ENCODE results near the gene BRME1. TPM values are rescaled to one million over a fixed set of nuclear protein-coding genes. Genes with fewer than 3 reads are reported as not detected.

BRME1 gene
- total and polyA plus RNA-seq, 2 experiments from 2014 or later: 2.2 to 3.2 TPM

- peaks cover 5% of the 10 kb centered on the region for H3K79me2 ChIP-seq
- H4K20me1 ChIP-seq (ENCODE audit: insufficient read depth, poor library complexity, severe bottlenecking): no peaks in the 10 kb centered on the region
- no peaks in the 10 kb centered on the region for H3K27me3 ChIP-seq
- H3K4me3 ChIP-seq: no peak overlapping the region
- H3K9me2 ChIP-seq (replicated peaks; ENCODE audit: insufficient read depth): no peaks in the 10 kb centered on the region
- peak overlapping the region; percentile 65 for H3K27ac ChIP-seq
- peaks cover 20% of the 10 kb centered on the region for H3K4me1 ChIP-seq (ENCODE audit: insufficient read depth)
- no peaks in the 10 kb centered on the region for H3K9me3 ChIP-seq (ENCODE audit: low read depth)
- H2AFZ ChIP-seq: no peak overlapping the region
- H3K36me3 ChIP-seq (replicated peaks; ENCODE audit: insufficient read depth, low read depth): no peaks in the 10 kb centered on the region
- WGBS (ENCODE audit: low lambda C conversion rate, missing lambda C conversion rate): 40% methylated on average over 13 of the region's 13 CpGs
- no peak for TF ChIP-seq EZH2 (IDR thresholded peaks at IDR 0.05; ENCODE audit: borderline replicate concordance)
- no peak for TF ChIP-seq EZH2phosphoT487 (IDR thresholded peaks at IDR 0.05; ENCODE audit: low read depth, severe bottlenecking, unreplicated experiment)
- TF ChIP-seq CTCF (IDR thresholded peaks at IDR 0.05; ENCODE audit: poor library complexity): no peak
- DNase-seq (ENCODE audit: low spot score): no peak
- H3K4me2 ChIP-seq: peak overlapping the region; percentile 96
These were observed 41.8 kb downstream of the BRME1 start for GRCh38 chr19:13864046-13864666.

GRCh38 chr19:13861714-13862531, 44.0 kb downstream of the BRME1 start:
- TF ChIP-seq EZH2phosphoT487 (IDR thresholded peaks at IDR 0.05; ENCODE audit: low read depth, severe bottlenecking, unreplicated experiment) (no peak), CTCF (IDR thresholded peaks at IDR 0.05; ENCODE audit: poor library complexity) (peak; percentile 97), EZH2 (IDR thresholded peaks at IDR 0.05; ENCODE audit: borderline replicate concordance) (no peak)
- peak overlapping the region; percentile 50 for H2AFZ ChIP-seq
- 12% methylated on average over 24 of the region's 27 CpGs for WGBS (ENCODE audit: low lambda C conversion rate, missing lambda C conversion rate)

GRCh38 chr19:13861392-13861713, 44.6 kb downstream of the BRME1 start:
- Histone ChIP-seq H3K4me1 (ENCODE audit: insufficient read depth) (peaks cover 16% of the 10 kb centered on the region), H3K4me3 (no peak overlapping the region), H3K27ac (peak overlapping the region; percentile 96), H2AFZ (peak overlapping the region; percentile 50), H3K4me2 (peak overlapping the region; percentile 83), H3K36me3 (replicated peaks; ENCODE audit: insufficient read depth, low read depth) (no peaks in the 10 kb centered on the region), H3K79me2 (peaks cover under 1% of the 10 kb centered on the region), H4K20me1 (ENCODE audit: insufficient read depth, poor library complexity, severe bottlenecking) (no peaks in the 10 kb centered on the region), H3K9me2 (replicated peaks; ENCODE audit: insufficient read depth) (no peaks in the 10 kb centered on the region), H3K9me3 (ENCODE audit: low read depth) (no peaks in the 10 kb centered on the region), H3K27me3 (no peaks in the 10 kb centered on the region)
- TF ChIP-seq CTCF (IDR thresholded peaks at IDR 0.05; ENCODE audit: poor library complexity) (no peak), EZH2phosphoT487 (IDR thresholded peaks at IDR 0.05; ENCODE audit: low read depth, severe bottlenecking, unreplicated experiment) (no peak), EZH2 (IDR thresholded peaks at IDR 0.05; ENCODE audit: borderline replicate concordance) (no peak)
- WGBS (ENCODE audit: low lambda C conversion rate, missing lambda C conversion rate): 67% methylated on average over 11 of the region's 11 CpGs
- DNase-seq (ENCODE audit: low spot score): no peak

More at GRCh38 chr19:13861714-13862531, 44.0 kb downstream of the BRME1 start:
- H3K9me3 ChIP-seq (ENCODE audit: low read depth): no peaks in the 10 kb centered on the region
- H3K79me2 ChIP-seq: peaks cover 5% of the 10 kb centered on the region
- H3K27ac ChIP-seq: peak overlapping the region; percentile 96
- peaks cover 20% of the 10 kb centered on the region for H3K4me1 ChIP-seq (ENCODE audit: insufficient read depth)
- no peaks in the 10 kb centered on the region for H3K27me3 ChIP-seq
- no peaks in the 10 kb centered on the region for H3K36me3 ChIP-seq (replicated peaks; ENCODE audit: insufficient read depth, low read depth)
- DNase-seq (ENCODE audit: low spot score): peak; percentile 94
- peak overlapping the region; percentile 83 for H3K4me2 ChIP-seq
- no peak overlapping the region for H3K4me3 ChIP-seq
- H3K9me2 ChIP-seq (replicated peaks; ENCODE audit: insufficient read depth): no peaks in the 10 kb centered on the region
- H4K20me1 ChIP-seq (ENCODE audit: insufficient read depth, poor library complexity, severe bottlenecking): no peaks in the 10 kb centered on the region
